Gastrocnemius medialis (tissue), 4 donors: Measurements from ENCODE around the gene HIF1A. TPM values are rescaled to one million over a fixed set of nuclear protein-coding genes. Genes with fewer than 3 reads are reported as not detected.

ENCODE experiments used
- ATAC-seq, 2 donors: fragments of 150-250 bp; one replicate each; pipeline ENCODE4 v1.9.1; 2016
- DNase-seq, 2 donors: peaks; one replicate each; pipeline ENCODE4 v3.0.0-alpha.2; 2019
- H3K27ac ChIP-seq, 4 donors: fragments of 200-600 bp; sonication (generic); 1 replicate in 1 of 4; 2 replicates in 3 of 4; pipeline ENCODE4 v1.5.1; 2016 to 2018; ENCODE audit warnings: mild to moderate bottlenecking in 2 of 4, moderate library complexity in 1 of 4
- H3K27me3 ChIP-seq, 3 donors: fragments of 200-600 bp; sonication (generic) in 2 of 3; 1 replicate in 1 of 3; 2 replicates in 2 of 3; pipeline versions ENCODE4 v1.5.1 to v1.6.0; 2016 to 2019; ENCODE audit warnings: mild to moderate bottlenecking in 1 of 3, moderate library complexity in 1 of 3
- H3K36me3 ChIP-seq, 2 donors: fragments of 200-600 bp; sonication (generic) in 1 of 2; one replicate each; pipeline ENCODE4 v1.5.1; 2017 to 2018
- H3K4me1 ChIP-seq, 2 donors: fragments of 200-600 bp; sonication (generic) in 1 of 2; one replicate each; pipeline ENCODE4 v1.5.1; 2016 to 2017; ENCODE audit warnings: mild to moderate bottlenecking in 2 of 2
- H3K4me3 ChIP-seq, 4 donors: fragments of 200-600 bp; sonication (generic) in 3 of 4; 1 replicate in 1 of 4; 2 replicates in 3 of 4; pipeline ENCODE4 v1.5.1; 2016 to 2019; ENCODE audit warnings: mild to moderate bottlenecking in 2 of 4
- H3K9me3 ChIP-seq, 3 donors: fragments of 200-600 bp; sonication (generic) in 2 of 3; 1 replicate in 1 of 3; 2 replicates in 2 of 3; pipeline ENCODE4 v1.5.1; 2016 to 2019
- CTCF ChIP-seq, 5 experiments: fragments of 450-650 bp in 3 of 5; fragments of 200-600 bp in 2 of 5; sonication (generic) in 2 of 5; IDR thresholded peaks in 4 of 5; conservative IDR thresholded peaks in 1 of 5; 1 replicate in 4 of 5; 2 replicates in 1 of 5; pipeline ENCODE4 v1.5.1; 2016 to 2019; ENCODE audit warnings: antibody characterized with exemption in 5 of 5, mild to moderate bottlenecking in 3 of 5, moderate library complexity in 3 of 5
- POLR2A ChIP-seq, 2 donors: fragments of 450-650 bp; IDR thresholded peaks; one replicate each; pipeline ENCODE4 v1.6.1; 2017; ENCODE audit warnings: antibody characterized with exemption in 2 of 2, mild to moderate bottlenecking in 2 of 2, moderate library complexity in 2 of 2
- in situ Hi-C, 4 donors: fragments of 200-750 bp; cut with MboI; loops; one replicate each; pipeline versions ENCODE4 v1.15.0 to v1.8.0; 2017; ENCODE audit warnings: low sequenced_read_pairs in 4 of 4
- intact Hi-C: fragments of 100-400 bp; cut with DNase I; formaldehyde crosslinking; loops from one replicate; pipeline ENCODE4 v1.15.1; 2023; ENCODE audit warnings: low total_unique reads
- total RNA-seq, 4 donors: library from RNA; depleted of rRNA; stranded (reverse); fragments of >200 nt; gene quantifications; one replicate each; pipeline versions ENCODE4 v1.1.0 to v1.2.3, GENCODE V29; 2016

HIF1A gene
- 10 to 100 TPM; 18.2 to 30.7 (median 23.6) TPM for total RNA-seq

DNA sequence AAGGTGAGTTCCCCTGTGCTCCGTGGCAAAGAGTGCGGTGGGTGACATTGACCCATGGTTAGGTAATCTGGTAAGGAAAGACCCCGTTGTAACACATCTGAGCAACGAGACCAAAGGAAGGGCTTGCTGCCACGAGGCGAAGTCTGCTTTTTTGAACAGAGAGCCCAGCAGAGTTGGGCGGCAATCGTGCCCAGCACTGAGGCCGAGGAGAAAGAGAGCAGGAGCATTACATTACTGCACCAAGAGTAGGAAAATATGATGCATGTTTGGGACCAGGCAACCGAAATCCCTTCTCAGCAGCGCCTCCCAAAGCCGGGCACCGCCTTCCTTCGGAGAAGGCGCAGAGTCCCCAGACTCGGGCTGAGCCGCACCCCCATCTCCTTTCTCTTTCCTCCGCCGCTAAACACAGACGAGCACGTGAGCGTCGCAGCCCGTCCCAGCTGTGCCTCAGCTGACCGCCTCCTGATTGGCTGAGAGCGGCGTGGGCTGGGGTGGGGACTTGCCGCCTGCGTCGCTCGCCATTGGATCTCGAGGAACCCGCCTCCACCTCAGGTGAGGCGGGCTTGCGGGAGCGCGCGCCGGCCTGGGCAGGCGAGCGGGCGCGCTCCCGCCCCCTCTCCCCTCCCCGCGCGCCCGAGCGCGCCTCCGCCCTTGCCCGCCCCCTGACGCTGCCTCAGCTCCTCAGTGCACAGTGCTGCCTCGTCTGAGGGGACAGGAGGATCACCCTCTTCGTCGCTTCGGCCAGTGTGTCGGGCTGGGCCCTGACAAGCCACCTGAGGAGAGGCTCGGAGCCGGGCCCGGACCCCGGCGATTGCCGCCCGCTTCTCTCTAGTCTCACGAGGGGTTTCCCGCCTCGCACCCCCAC, at the start of gene HIF1A:
TSS of gene HIF1A (plus strand) at position 684 of the 865 bp plus-strand sequence. CDS start 292 bp downstream, outside the sequence.
- intact Hi-C loops (loop anchor here (1.0 to 10.0 kb wide), 4 partner anchors 54 to 1443 kb away; partner anchors contain the start of gene SNAPC1), in situ Hi-C loops (loop anchor here in 1 of 4 donors (10.0 kb wide), 1 partner anchor 60 kb away; no protein-coding TSS in a partner anchor)
- peak within 1 kb of the TSS; percentile 92 to 98 (median 96) for H3K27ac ChIP-seq
- DNase-seq (peak; percentile 96 to 97), ATAC-seq (peak; percentile 92 to 95)
- H3K9me3 ChIP-seq: no peaks in the 10 kb centered on the region
- H3K27me3 ChIP-seq: no peaks in the 10 kb centered on the region
- H3K36me3 ChIP-seq: no peaks in the 10 kb centered on the region
- H3K4me1 ChIP-seq: peaks cover 19 to 26% of the 10 kb centered on the region in 2 donors
- peak within 1 kb of the TSS; percentile 83 to 98 (median 94) for H3K4me3 ChIP-seq
- TF ChIP-seq CTCF (IDR thresholded peaks at IDR 0.05 in 4 of 5, conservative IDR thresholded peaks at IDR 0.05 in 1 of 5): peak in 1 of 5 experiments; percentile 13
- TF ChIP-seq POLR2A (IDR thresholded peaks at IDR 0.05): peak; percentile 92 to 96

DNA sequence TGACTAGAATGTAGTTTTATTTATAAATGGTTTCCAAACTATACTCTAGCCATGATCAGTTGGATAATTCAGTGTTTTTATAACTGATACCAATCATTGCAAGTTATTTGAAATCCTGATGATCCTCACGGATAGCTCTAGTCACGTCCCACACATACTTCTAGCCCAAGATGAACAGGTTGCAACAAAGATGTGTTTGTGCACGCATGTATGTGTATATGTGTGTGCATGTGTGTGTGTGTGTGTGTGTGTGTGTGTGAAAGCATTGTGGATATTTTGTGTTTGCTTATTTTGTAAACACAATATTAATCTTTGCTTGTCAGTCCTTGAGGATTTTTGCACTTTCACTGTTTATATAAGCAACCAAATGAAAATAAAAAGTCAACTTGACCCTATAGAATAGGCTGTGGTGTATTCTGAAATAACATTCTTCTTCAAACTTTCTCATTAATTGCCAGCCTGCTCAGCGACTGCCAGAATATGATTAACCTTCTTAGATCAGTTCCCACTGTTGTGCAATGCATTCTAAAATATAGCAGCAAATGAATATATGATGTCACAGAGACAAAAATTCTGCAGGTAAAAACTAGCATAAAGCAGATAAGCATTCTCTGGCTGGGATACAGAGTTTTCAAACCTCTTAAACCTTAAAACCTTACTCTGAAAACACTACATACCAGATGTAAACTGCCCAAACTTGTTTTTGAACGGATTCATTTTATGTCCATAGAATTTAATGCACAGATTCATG, 48.8 kb upstream of the HIF1A start:
- in situ Hi-C loops (no loop called here), intact Hi-C loops (no loop called here)
- Histone ChIP-seq H3K9me3 (no peaks in the 10 kb centered on the region), H3K27me3 (no peaks in the 10 kb centered on the region), H3K27ac (no peak overlapping the region), H3K4me3 (no peak overlapping the region), H3K36me3 (no peaks in the 10 kb centered on the region), H3K4me1 (no peaks in the 10 kb centered on the region)
- no peak for ATAC-seq
- DNase-seq: no peak
- TF ChIP-seq CTCF (IDR thresholded peaks at IDR 0.05 in 4 of 5, conservative IDR thresholded peaks at IDR 0.05 in 1 of 5) (no peak), POLR2A (IDR thresholded peaks at IDR 0.05) (no peak)

DNA sequence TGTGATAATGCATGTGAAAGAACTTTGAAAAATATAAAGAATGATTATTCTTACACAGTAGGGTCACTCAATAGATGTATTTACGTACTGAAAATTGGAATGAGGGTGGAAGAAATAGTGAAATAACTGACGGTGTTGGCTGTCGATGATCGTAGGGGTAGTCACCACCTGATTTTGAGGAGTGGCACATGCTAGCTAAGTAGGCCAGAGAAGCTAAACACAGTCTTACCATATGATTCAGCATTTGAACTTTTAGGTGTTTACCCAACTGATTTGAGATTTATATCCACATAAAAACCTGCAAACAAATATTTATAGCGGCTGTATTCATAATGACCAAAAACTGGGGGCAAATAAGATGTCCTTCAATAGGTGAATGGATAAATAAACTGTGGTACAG, 47.6 kb upstream of the HIF1A start:
- Histone ChIP-seq H3K4me3 (no peak overlapping the region), H3K9me3 (no peaks in the 10 kb centered on the region), H3K4me1 (no peaks in the 10 kb centered on the region), H3K36me3 (no peaks in the 10 kb centered on the region), H3K27me3 (no peaks in the 10 kb centered on the region), H3K27ac (no peak overlapping the region)
- ATAC-seq (no peak), DNase-seq (no peak)
- in situ Hi-C loops: no loop called here
- TF ChIP-seq CTCF (IDR thresholded peaks at IDR 0.05 in 4 of 5, conservative IDR thresholded peaks at IDR 0.05 in 1 of 5) (no peak), POLR2A (IDR thresholded peaks at IDR 0.05) (no peak)
- intact Hi-C loops: no loop called here

GRCh38 chr14:61648377-61648776, 46.9 kb upstream of the HIF1A start:
- Histone ChIP-seq H3K4me3 (no peak overlapping the region), H3K27ac (no peak overlapping the region), H3K27me3 (no peaks in the 10 kb centered on the region), H3K9me3 (no peaks in the 10 kb centered on the region), H3K36me3 (no peaks in the 10 kb centered on the region), H3K4me1 (no peaks in the 10 kb centered on the region)
- TF ChIP-seq CTCF (IDR thresholded peaks at IDR 0.05 in 4 of 5, conservative IDR thresholded peaks at IDR 0.05 in 1 of 5) (no peak), POLR2A (IDR thresholded peaks at IDR 0.05) (no peak)
- ATAC-seq (no peak), DNase-seq (no peak)
- in situ Hi-C loops (no loop called here), intact Hi-C loops (no loop called here)
